SK-N-SH (cell line): ENCODE data around the gene SLC35D3. TPM values are rescaled to one million over a fixed set of nuclear protein-coding genes. Genes with fewer than 3 reads are reported as not detected.
"Not testable (repeated sequence)": the region's sequence is repeated elsewhere in the genome, so short reads cannot be mapped to it uniquely, and the experiment has no call there.

Experiments used
- CTCF ChIA-PET: fragments of 300-600, 350-600 bp; formaldehyde crosslinking; extraction: SDS; loops from one replicate; lab custom pipeline; 2021; lab: Yijun Ruan, JAX
- POLR2A ChIA-PET: fragments of 350-600 bp; sonication (Branson Sonifier 250); formaldehyde crosslinking; extraction: SDS; loops from one replicate; lab custom pipeline; 2020; ENCODE audit warnings: antibody characterized with exemption, inconsistent platforms; lab: Yijun Ruan, JAX
- DNase-seq: peaks from one replicate; pipeline ENCODE4 v3.0.0; 2012
- H2AFZ ChIP-seq: fragments of 200-600 bp; sonication (generic); 2 replicates; pipeline ENCODE4 v1.8.1; 2016; ENCODE audit warnings: antibody characterized with exemption, mild to moderate bottlenecking, low read depth
- H3F3A ChIP-seq: fragments of 200-600 bp; sonication (generic); replicated peaks from 2 replicates; pipeline ENCODE3; 2016; ENCODE audit warnings: antibody characterized with exemption, mild to moderate bottlenecking; ENCODE audit not compliant: insufficient read depth
- H3K27ac ChIP-seq, 2 experiments: fragments of 200-500 bp in 1 of 2; fragments of 200-600 bp in 1 of 2; sonication (Bioruptor generic) in 1 of 2; sonication (generic), shearing (Covaris generic) in 1 of 2; 2 replicates each; pipeline versions ENCODE4 v1.5.1 to v1.6.1; 2014 to 2016; ENCODE audit warnings: low read depth in 2 of 2, inconsistent platforms in 1 of 2, low read length in 1 of 2, mild to moderate bottlenecking in 1 of 2, mixed read lengths in 1 of 2
- H3K27me3 ChIP-seq: fragments of 200-600 bp; sonication (generic), shearing (Covaris generic); 2 replicates; pipeline ENCODE4 v1.6.1; 2016; ENCODE audit warnings: mixed run types; ENCODE audit not compliant: insufficient read depth
- H3K36me3 ChIP-seq, 2 experiments: fragments of 200-500 bp in 1 of 2; fragments of 200-600 bp in 1 of 2; sonication (Bioruptor generic) in 1 of 2; sonication (generic) in 1 of 2; replicated peaks in 1 of 2; 2 replicates each; pipeline versions ENCODE3 to v1.5.1; 2014 to 2016; ENCODE audit warnings: low read length in 1 of 2, mild to moderate bottlenecking in 1 of 2; ENCODE audit not compliant: insufficient read depth in 2 of 2, control insufficient read depth in 1 of 2
- H3K4me1 ChIP-seq, 2 experiments: fragments of 200-500 bp in 1 of 2; fragments of 200-600 bp in 1 of 2; sonication (Bioruptor generic) in 1 of 2; sonication (generic), shearing (Covaris generic) in 1 of 2; 2 replicates each; pipeline versions ENCODE4 v1.5.1 to v1.6.1; 2014 to 2016; ENCODE audit warnings: low read depth in 1 of 2, low read length in 1 of 2, mixed run types in 1 of 2; ENCODE audit not compliant: insufficient read depth in 2 of 2, control insufficient read depth in 1 of 2
- H3K4me2 ChIP-seq: fragments of 200-600 bp; sonication (generic), shearing (Covaris generic); 2 replicates; pipeline ENCODE4 v1.6.1; 2017; ENCODE audit warnings: mixed run types
- H3K4me3 ChIP-seq, 2 experiments: fragments of 200-500 bp in 1 of 2; fragments of 200-600 bp in 1 of 2; sonication (Bioruptor generic) in 1 of 2; sonication (generic), shearing (Covaris generic) in 1 of 2; 2 replicates each; pipeline versions ENCODE4 v1.5.1 to v1.8.1; 2014 to 2016; ENCODE audit warnings: low read depth in 2 of 2, inconsistent platforms in 1 of 2, low read length in 1 of 2, mild to moderate bottlenecking in 1 of 2, mixed read lengths in 1 of 2, moderate library complexity in 1 of 2
- H3K79me2 ChIP-seq: fragments of 200-600 bp; sonication (generic); 2 replicates; pipeline ENCODE4 v1.8.1; 2017; ENCODE audit warnings: mild to moderate bottlenecking; ENCODE audit not compliant: insufficient read depth
- H3K9ac ChIP-seq: fragments of 200-600 bp; sonication (generic); 2 replicates; pipeline ENCODE4 v1.6.1; 2017; ENCODE audit warnings: mixed run types
- H3K9me2 ChIP-seq: fragments of 200-600 bp; sonication (generic); 2 replicates; pipeline ENCODE4 v1.6.1; 2017; ENCODE audit warnings: mixed run types
- H3K9me3 ChIP-seq: fragments of 200-600 bp; sonication (generic); 2 replicates; pipeline ENCODE4 v1.6.1; 2017; ENCODE audit warnings: mixed run types, mild to moderate bottlenecking, moderate library complexity
- H4K20me1 ChIP-seq: fragments of 200-600 bp; sonication (generic); 2 replicates; pipeline ENCODE4 v1.6.1; 2017; ENCODE audit warnings: mild to moderate bottlenecking, mixed run types; ENCODE audit not compliant: insufficient read depth
- GABPA ChIP-seq: IDR thresholded peaks from 2 replicates; pipeline ENCODE4 v1.4.0; 2012; ENCODE audit warnings: low read depth, mild to moderate bottlenecking
- MEF2A ChIP-seq: IDR thresholded peaks from 2 replicates; pipeline ENCODE4 v1.4.0; 2012; ENCODE audit warnings: low read depth, borderline replicate concordance
- MXI1 ChIP-seq: IDR thresholded peaks from 2 replicates; pipeline ENCODE4 v1.6.1; 2012; ENCODE audit warnings: mild to moderate bottlenecking, low read depth, low read length, improper control_type of control experiment
- RFX5 ChIP-seq: IDR thresholded peaks from 2 replicates; pipeline ENCODE4 v1.6.1; 2012; ENCODE audit warnings: mild to moderate bottlenecking, improper control_type of control experiment, low read length
- SIN3A ChIP-seq: IDR thresholded peaks from 2 replicates; pipeline ENCODE4 v1.6.1; 2012; ENCODE audit warnings: low read depth, mild to moderate bottlenecking, low read length, moderate library complexity, borderline replicate concordance
- ZBTB33 ChIP-seq: IDR thresholded peaks from 2 replicates; pipeline ENCODE4 v1.4.0; 2012; ENCODE audit warnings: low read depth, borderline replicate concordance
- WGBS: methylation state at CpG from one replicate; pipeline ENCODE4 v1.1.6; 2017; ENCODE audit warnings: low lambda C conversion rate; 5-methylcytosine and 5-hydroxymethylcytosine counted together
- polyA plus RNA-seq, 3 experiments: library from polyadenylated mRNA; depleted of rRNA; stranded (reverse); fragments of >200 nt; gene quantifications; 2 replicates each; pipeline ENCODE4 v1.2.3, GENCODE V29; 2012
- TF ChIP-seq, protein P1 (sequence below): IDR thresholded peaks from 2 replicates; pipeline ENCODE4; 2012

SLC35D3 gene
- polyA plus RNA-seq, 1 of the 3 experiments (the other 2 are of a cell fraction), result 0.05 TPM

DNA sequence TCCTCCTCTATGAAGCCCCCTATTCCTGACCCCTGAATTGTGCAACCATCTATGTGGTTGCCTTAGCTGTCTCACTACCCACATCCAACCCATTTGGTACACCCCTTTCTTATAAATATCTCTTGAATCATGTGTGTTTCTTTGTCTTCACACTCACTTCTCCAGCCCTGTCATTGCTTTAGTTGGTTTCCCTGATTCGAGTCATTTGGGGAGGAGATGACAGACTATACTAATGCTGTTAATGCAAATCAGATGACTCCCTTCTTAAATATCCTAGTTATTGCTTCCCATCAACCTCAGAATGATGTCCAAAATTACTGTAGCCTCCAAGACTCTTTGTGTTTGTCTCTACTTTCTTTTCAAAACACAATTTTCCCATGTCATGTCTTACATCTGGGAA lies 23.0 kb downstream of the SLC35D3 start:
- DNase-seq, result no peak
- Histone ChIP-seq H4K20me1 (no peaks in the 10 kb centered on the region), H3K36me3 (no peaks in the 10 kb centered on the region), H3K9ac (no peak overlapping the region), H3K4me1 (no peaks in the 10 kb centered on the region), H3K79me2 (no peaks in the 10 kb centered on the region), H3K9me2 (no peaks in the 10 kb centered on the region), H3K4me2 (no peak overlapping the region), H3F3A (no peaks in the 10 kb centered on the region), H2AFZ (no peak overlapping the region), H3K27me3 (no peaks in the 10 kb centered on the region), H3K9me3 (no peaks in the 10 kb centered on the region), H3K4me3 (no peak overlapping the region), H3K27ac (no peak overlapping the region)
- CTCF ChIA-PET, result no interaction called here
- POLR2A ChIA-PET, result no interaction called here
- WGBS, result 11% methylated on average over 1 of the region's 1 CpG
- TF ChIP-seq SIN3A (no peak), GABPA (no peak)
- TF ChIP-seq, all 33 proteins: peak for 0

DNA sequence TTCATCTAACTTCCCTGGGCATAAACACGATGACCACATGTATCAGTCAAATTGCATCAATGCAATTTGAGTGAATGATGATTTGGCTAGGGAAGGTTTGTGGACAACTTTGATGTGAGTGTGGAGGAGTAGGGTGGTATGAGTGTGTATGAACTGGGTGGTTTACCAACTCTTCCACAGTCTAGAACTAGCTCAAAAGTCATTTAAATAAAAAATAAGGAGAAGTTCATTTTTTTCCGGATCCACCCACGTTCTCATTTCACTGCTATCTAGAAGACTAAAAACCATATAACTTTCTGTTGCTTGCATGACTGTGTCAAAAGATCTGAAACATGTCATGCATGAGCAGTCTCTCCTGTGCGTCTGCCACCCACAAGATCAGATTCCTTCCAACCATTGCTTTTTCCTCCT lies 23.6 kb downstream of the SLC35D3 start:
- H3F3A ChIP-seq, result no peaks in the 10 kb centered on the region
- no peak overlapping the region for H3K4me3 ChIP-seq
- H3K36me3 ChIP-seq, result no peaks in the 10 kb centered on the region
- H3K27me3 ChIP-seq, result no peaks in the 10 kb centered on the region
- H3K4me2 ChIP-seq, result no peak overlapping the region
- no peaks in the 10 kb centered on the region; a peak in 1 of 4 replicates for H3K4me1 ChIP-seq
- H3K9ac ChIP-seq, result no peak overlapping the region
- no peak for DNase-seq
- H3K79me2 ChIP-seq, result no peaks in the 10 kb centered on the region
- CTCF ChIA-PET, result interaction anchor here (1.5 kb wide), 1 partner anchor 9 kb away, joined by 3 read pairs; no protein-coding TSS in a partner anchor
- no peak overlapping the region for H3K27ac ChIP-seq
- no peak for TF ChIP-seq ZBTB33
- no peak for TF ChIP-seq RFX5
- TF ChIP-seq MXI1, result no peak
- no peaks in the 10 kb centered on the region for H4K20me1 ChIP-seq
- WGBS, result 58% methylated on average over 4 of the region's 4 CpGs
- no peaks in the 10 kb centered on the region for H3K9me2 ChIP-seq
- no peak overlapping the region for H2AFZ ChIP-seq
- no peaks in the 10 kb centered on the region for H3K9me3 ChIP-seq
- POLR2A ChIA-PET, result no interaction called here

DNA sequence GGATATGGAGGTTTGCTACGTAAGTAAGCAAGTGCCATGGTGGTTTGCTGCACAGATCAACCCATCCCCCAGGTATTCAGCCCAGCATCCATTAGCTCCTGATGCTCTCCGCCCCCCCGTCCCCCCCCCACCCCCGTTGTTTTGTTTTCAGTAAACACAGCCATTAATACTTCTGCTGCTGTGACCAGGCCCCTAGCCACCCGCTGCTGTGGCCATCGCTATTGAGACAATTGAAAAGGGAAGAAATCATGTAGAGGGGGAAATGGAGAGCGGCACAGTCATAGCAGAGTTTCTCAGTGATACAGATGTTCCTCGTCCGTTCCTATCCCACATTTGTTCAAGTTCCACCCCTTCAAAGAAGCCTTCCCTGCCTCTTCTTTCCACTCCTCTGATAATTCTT lies 24.9 kb downstream of the SLC35D3 start:
- TF ChIP-seq MEF2A, result no peak
- TF ChIP-seq, protein P1, sequence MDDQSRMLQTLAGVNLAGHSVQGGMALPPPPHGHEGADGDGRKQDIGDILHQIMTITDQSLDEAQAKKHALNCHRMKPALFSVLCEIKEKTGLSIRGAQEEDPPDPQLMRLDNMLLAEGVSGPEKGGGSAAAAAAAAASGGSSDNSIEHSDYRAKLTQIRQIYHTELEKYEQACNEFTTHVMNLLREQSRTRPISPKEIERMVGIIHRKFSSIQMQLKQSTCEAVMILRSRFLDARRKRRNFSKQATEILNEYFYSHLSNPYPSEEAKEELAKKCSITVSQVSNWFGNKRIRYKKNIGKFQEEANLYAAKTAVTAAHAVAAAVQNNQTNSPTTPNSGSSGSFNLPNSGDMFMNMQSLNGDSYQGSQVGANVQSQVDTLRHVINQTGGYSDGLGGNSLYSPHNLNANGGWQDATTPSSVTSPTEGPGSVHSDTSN, result no peak
- TF ChIP-seq, all 33 proteins: peak for 0
- Histone ChIP-seq H4K20me1 (no peaks in the 10 kb centered on the region), H3K4me2 (no peak overlapping the region), H3K79me2 (no peaks in the 10 kb centered on the region), H2AFZ (no peak overlapping the region), H3K9me2 (no peaks in the 10 kb centered on the region), H3K27ac (no peak overlapping the region), H3K9me3 (no peaks in the 10 kb centered on the region), H3K4me1 (no peaks in the 10 kb centered on the region; a peak in 2 of 4 replicates), H3K27me3 (no peaks in the 10 kb centered on the region), H3K4me3 (no peak overlapping the region), H3K9ac (no peak overlapping the region), H3F3A (no peaks in the 10 kb centered on the region), H3K36me3 (no peaks in the 10 kb centered on the region)
- 59% methylated on average over 9 of the region's 9 CpGs for WGBS
- ChIA-PET CTCF (interaction anchor here (1.5 kb wide), 1 partner anchor 10 kb away, joined by 3 read pairs; no protein-coding TSS in a partner anchor), POLR2A (no interaction called here)
- DNase-seq, result no peak

DNA sequence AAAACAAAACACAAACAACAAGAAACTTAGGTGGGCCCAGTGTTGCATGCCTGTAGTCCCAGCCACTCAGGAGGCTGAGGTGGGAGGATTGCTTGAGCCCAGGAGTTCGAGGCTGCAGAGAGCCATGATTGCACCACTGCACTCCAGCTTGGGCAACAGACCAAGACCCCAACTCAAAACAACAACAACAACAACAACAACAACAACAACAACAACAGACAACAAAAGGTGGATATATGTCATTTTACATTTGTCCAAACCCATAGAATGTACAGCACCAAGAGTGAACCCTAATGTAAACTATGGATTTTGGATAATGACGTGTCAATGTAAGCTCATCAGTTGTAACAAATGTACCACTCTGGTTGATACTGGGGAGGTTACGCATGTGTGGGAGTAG lies 27.9 kb downstream of the SLC35D3 start:
- H3K27ac ChIP-seq, H3K79me2 ChIP-seq, H3K4me1 ChIP-seq, H3K9me3 ChIP-seq, H3F3A ChIP-seq, H3K4me2 ChIP-seq, H3K9me2 ChIP-seq, H3K27me3 ChIP-seq, H2AFZ ChIP-seq, H3K36me3 ChIP-seq, DNase-seq, H3K4me3 ChIP-seq, H4K20me1 ChIP-seq, POLR2A ChIA-PET, H3K9ac ChIP-seq: not testable (repeated sequence)
- 61% methylated on average over 3 of the region's 3 CpGs for WGBS
- CTCF ChIA-PET, result interaction anchor here (1.1 to 1.2 kb wide), 2 partner anchors 25 to 127 kb away, joined by 3 read pairs; no protein-coding TSS in a partner anchor
